T-helper 9 cell (primary cell): ENCODE results near the gene KRTAP3-2.
"Not testable (repeated sequence)": the region's sequence is repeated elsewhere in the genome, so short reads cannot be mapped to it uniquely, and the experiment has no call there.

Experiments
- DNase-seq: peaks from one replicate; pipeline ENCODE4 v3.0.0-alpha.2; 2020
- total RNA-seq, 2 donors: gene quantifications; one replicate each; lab custom pipeline; 2026; lab: John Stamatoyannopoulos, UW

KRTAP3-2 gene
- 0 reads per million in 2 donors for total RNA-seq

- DNase-seq: not testable (repeated sequence)
These were observed at the start of gene KRTAP3-2 for GRCh38 chr17:40999563-40999962. Gene KRTAP3-2, minus strand, starts transcription at chr17:40999906. Its CDS starts 53 bp downstream, at chr17:40999853.

- DNase-seq: no peak
These were observed 49.4 kb upstream of the KRTAP3-2 start for GRCh38 chr17:41049110-41049509.

GRCh38 chr17:41048441-41048840 is 48.7 kb upstream of the KRTAP3-2 start:
- no peak for DNase-seq

- not testable (repeated sequence) for DNase-seq
These were observed 47.2 kb upstream of the KRTAP3-2 start, which contains the start of gene KRTAP2-1 for GRCh38 chr17:41046735-41047465. Gene KRTAP2-1, minus strand, starts transcription at chr17:41047316. Its CDS starts 49 bp downstream, at chr17:41047267.

GRCh38 chr17:41042953-41043352 is 43.2 kb upstream of the KRTAP3-2 start:
- no peak for DNase-seq

GRCh38 chr17:41040783-41041571 is 41.3 kb upstream of the KRTAP3-2 start, which contains the start of gene KRTAP1-1:
Gene KRTAP1-1, minus strand, starts transcription at chr17:41041450. Its CDS starts 53 bp downstream, at chr17:41041397.
- DNase-seq: not testable (repeated sequence)

GRCh38 chr17:41037853-41038350 is 38.2 kb upstream of the KRTAP3-2 start:
- DNase-seq: no peak

- not testable (repeated sequence) for DNase-seq
These were observed 34.7 kb upstream of the KRTAP3-2 start, which contains the start of gene KRTAP1-3 for GRCh38 chr17:41034346-41034935. Gene KRTAP1-3, minus strand, starts transcription at chr17:41034874. Its CDS starts 53 bp downstream, at chr17:41034821.

- no peak for DNase-seq
These were observed 30.0 kb upstream of the KRTAP3-2 start, which contains the start of gene KRTAP1-4 for GRCh38 chr17:41029633-41030245. Gene KRTAP1-4, minus strand, starts transcription at chr17:41030195. Its CDS starts 117 bp downstream, at chr17:41030078.

- DNase-seq: no peak
These were observed 27.2 kb upstream of the KRTAP3-2 start, which contains the start of gene KRTAP1-5 for GRCh38 chr17:41026715-41027471. Gene KRTAP1-5, minus strand, starts transcription at chr17:41027208. Its CDS starts 53 bp downstream, at chr17:41027155.

- no peak for DNase-seq
These were observed 25.0 kb upstream of the KRTAP3-2 start for GRCh38 chr17:41024697-41025096.

- DNase-seq: no peak
These were observed 20.6 kb upstream of the KRTAP3-2 start for GRCh38 chr17:41020336-41020735.

GRCh38 chr17:41019415-41019814 is 19.7 kb upstream of the KRTAP3-2 start:
- no peak for DNase-seq

GRCh38 chr17:41018541-41018940 is 18.8 kb upstream of the KRTAP3-2 start:
- no peak for DNase-seq

- DNase-seq: no peak
These were observed 17.0 kb upstream of the KRTAP3-2 start for GRCh38 chr17:41016578-41017215.

- DNase-seq: no peak
These were observed 15.7 kb upstream of the KRTAP3-2 start for GRCh38 chr17:41015454-41015853.

GRCh38 chr17:41013606-41014005 is 13.9 kb upstream of the KRTAP3-2 start:
- no peak for DNase-seq

GRCh38 chr17:41013181-41013580 is 13.5 kb upstream of the KRTAP3-2 start:
- DNase-seq: no peak

- no peak for DNase-seq
These were observed 12.8 kb upstream of the KRTAP3-2 start for GRCh38 chr17:41012326-41013120.

GRCh38 chr17:41010441-41010840 is 10.7 kb upstream of the KRTAP3-2 start:
- no peak for DNase-seq
